Activated T-cell treated with anti-CD3 and anti-CD28 coated beads for 24 hours (primary cell): Measurements from ENCODE around the gene AHR.
"Not testable (repeated sequence)": the region's sequence is repeated elsewhere in the genome, so short reads cannot be mapped to it uniquely, and the experiment has no call there.

Experiments used
- DNase-seq: peaks from one replicate; pipeline ENCODE4 v3.0.0-alpha.2; 2020; ENCODE audit warnings: low read depth

AHR gene

DNA sequence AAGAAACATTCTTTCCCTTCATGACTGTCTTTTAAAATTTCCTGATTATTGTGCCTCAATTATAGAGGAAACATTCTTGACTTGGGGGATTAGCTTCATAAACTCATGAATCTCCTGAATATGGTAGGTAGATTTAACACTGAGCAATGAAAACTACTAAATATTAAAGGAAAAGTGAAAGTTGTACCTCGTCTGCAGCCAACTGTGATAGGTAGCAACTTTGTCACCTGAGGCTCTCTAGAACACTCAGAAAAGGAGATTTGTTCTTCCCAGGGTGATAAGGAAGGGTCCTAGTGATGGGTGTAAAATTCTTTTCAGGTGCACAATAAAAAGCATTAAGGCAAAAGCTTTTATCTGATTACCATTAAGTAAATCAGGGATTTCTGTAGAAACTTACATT is 78.1 kb downstream of the AHR start:
- no peak for DNase-seq

DNA sequence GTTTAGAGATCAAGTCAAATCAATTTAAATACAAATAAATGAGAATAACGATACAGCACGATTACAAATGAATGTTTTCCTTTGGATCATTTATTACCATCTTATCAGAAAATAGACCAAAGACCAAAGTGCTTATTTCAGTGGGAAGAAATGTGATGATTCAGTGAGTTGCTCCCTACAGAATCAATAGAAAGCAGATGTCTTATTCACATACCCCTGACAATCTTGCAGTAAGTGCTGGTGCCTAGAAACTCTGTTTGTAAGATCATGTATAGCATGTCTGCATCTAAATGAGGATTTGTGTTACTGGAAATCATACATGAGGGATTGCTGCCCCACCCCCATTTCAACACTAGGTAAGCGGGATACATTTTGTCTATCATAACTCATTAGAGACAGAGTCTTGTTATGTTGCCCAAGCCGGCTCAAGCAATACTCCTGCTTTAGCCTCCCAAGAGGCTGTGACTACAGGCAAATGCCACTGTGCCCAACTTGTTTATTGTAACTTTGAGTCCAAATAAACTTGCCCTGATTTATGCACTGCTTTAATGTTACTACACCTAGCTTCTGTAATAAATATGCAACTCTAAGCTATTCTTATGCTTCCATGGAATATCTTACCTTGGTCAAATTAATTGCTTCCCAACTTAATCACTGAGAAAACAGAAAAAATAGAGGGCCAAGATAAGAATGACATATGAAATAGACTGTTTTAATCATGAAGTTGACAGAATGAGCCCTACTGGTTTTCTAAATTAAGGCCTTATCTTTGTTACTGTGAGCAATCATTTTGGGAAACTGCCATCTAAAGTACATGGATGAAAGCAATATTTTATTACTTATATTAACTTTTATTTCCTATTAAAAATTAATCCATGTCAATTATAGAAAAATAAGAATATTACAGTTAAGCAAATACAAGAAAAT is 82.5 kb downstream of the AHR start:
- DNase-seq = no peak

DNA sequence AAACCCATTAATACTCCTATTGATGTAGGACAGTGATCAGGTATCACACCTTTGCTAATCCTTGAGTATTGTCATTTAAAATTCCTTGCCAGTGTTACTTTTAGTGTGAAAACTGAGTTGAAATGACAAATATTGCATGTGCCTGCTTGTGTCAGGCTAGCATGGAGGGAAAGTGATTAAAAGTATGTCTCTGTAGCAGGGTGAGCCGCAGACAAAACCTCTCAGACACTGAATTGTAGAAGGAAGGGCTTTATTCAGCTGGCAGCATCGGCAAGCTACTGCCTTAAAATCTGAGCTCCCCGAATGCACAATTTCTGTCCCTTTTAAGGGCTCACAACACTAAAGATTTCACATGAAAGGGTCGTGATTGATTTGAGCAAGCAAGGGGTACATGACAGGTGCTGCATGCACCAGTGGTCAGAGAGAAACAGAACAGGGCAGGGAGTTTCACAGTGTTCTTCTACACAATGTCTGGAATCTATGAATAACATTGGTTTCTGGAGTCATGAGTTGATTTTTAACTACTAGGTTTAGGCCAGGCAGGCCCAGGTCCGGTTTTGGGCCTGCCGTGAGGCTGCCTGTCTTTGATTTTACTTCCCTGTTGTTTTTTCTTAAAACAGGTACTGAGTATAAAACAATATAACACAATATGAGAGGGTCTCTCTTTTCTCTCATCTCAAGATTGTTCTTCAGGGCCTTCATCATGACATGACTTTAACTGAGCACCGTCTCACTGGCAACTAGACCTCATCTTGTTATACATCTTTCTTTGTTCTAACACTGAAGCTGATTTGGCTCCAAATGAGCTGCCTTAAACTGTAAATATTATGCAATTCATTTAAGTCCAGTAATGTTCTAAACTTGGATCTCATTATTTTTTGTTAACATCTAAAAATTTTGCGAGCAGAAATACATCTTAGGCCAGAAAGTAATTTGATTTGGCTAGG is 84.2 kb downstream of the AHR start:
- not testable (repeated sequence) for DNase-seq

DNA sequence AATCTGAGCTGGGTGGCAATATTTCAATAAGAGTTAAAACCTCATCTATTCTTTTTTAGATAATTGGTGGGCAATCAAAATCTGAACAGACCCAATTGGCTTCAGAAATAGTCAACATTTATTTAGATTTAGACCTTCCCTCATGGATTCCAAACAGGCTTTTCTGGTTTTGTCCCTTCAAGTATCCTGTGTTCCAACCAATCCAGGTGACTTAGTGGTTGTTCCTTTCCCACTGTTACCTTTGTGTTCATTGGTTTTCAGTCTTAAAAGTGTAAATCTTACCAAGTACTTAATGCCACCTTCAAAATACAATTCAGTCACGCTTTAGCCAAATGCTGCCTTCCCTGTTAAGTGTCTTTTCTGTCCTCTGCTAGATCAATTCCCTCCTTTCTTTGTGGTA is 85.9 kb downstream of the AHR start:
- no peak for DNase-seq

DNA sequence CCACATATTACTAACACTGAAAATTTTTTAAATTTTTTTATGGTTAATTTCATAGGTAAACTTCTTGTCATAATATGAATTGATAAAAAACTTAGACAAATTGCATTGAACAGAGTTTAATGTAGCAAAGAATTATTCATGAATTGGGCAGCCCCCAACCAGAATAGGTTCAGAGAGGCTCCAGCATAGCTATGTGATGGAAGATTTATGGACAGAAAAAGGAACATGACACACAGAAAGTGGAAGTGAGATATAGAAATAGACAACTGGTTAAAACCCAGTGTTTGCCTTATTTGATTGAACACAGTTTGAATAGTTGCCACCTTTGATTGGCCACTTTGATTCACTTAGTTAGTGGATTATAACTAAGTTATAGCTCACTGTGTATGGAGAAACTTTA is 87.2 kb downstream of the AHR start:
- no peak for DNase-seq

DNA sequence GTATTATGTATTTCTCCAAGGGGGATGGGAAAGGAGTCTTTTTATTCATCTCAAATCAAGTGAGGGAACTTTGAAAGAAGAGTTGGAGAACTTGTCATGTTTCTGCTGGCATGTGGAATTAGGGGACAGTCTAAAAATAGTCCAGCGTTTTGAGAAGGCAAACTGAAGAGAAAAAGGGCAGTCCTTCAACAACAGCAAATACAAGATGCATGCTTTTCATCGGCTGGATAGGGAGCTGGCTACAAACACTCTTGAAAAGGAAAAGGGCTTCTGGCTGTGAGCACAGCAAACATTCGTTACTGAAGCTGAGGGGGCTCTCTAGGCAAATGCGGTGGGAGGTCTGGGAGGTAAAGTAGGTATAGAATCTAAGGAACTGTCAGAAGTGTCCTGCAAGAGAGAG is 91.9 kb downstream of the AHR start:
- no peak for DNase-seq

DNA sequence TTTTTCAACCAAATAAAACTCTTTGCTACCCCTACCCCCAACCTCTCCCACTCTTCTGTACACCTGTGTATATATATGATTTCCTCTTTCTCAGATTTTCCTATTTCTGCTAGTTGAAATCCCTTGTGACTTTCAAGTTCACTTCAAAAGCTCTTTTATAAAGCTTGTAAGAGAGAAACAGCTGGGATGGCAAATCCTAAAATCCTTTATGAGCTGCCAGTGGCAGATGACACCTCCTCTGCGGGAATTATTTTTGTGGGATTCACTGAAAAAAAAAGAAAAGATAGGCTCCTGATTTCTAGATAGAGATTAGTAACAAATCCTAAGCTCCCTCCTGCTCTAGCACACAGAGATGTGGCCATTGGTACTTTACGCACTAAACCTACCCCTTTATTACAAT is 92.9 kb downstream of the AHR start:
- DNase-seq = no peak

DNA sequence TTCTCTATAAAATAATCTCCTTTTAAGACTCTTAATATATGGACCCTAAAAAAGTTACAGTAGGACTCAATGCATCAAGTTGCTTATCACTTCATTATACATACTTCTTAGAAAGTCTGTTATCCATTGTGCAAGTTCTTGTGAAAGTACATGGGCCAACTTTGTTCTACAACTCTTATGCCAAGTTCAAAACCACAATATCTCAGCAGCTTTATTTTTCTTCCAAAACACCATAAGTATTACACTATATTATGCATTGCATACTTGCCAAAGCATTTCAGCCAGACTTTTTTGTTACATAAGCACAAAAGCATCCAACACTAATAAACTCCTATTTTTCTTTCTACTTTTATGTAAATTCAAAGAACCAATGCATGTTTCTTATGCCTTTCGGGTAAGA is 94.4 kb downstream of the AHR start:
- no peak for DNase-seq

DNA sequence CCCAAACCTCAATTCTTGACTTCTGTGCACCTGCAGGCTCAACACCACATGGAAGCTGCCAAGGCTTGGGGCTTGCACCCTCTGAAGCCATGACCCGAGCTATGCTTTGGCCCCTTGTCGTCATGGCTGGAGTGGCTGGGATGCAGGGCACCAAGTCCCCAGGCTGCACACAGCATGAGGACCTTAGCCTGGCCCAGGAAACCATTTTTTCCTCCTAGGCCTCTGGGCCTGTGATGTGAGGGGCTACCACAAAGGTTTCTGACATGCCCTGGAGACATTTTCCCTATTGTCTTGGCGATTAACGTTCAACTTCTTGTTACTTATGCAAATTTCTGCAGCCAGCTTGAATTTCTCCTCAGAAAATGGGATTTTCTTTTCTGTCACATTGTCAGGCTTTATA is 96.1 kb downstream of the AHR start:
- DNase-seq = not testable (repeated sequence)
